ENCODE measurements around the gene RALY. TPM values are rescaled to one million over a fixed set of nuclear protein-coding genes. Genes with fewer than 3 reads are reported as not detected.
"Not testable (repeated sequence)": the region's sequence is repeated elsewhere in the genome, so short reads cannot be mapped to it uniquely, and the experiment has no call there.

RALY gene
- total RNA-seq, 1 donor from 2014 or later, result 102 TPM

DNA sequence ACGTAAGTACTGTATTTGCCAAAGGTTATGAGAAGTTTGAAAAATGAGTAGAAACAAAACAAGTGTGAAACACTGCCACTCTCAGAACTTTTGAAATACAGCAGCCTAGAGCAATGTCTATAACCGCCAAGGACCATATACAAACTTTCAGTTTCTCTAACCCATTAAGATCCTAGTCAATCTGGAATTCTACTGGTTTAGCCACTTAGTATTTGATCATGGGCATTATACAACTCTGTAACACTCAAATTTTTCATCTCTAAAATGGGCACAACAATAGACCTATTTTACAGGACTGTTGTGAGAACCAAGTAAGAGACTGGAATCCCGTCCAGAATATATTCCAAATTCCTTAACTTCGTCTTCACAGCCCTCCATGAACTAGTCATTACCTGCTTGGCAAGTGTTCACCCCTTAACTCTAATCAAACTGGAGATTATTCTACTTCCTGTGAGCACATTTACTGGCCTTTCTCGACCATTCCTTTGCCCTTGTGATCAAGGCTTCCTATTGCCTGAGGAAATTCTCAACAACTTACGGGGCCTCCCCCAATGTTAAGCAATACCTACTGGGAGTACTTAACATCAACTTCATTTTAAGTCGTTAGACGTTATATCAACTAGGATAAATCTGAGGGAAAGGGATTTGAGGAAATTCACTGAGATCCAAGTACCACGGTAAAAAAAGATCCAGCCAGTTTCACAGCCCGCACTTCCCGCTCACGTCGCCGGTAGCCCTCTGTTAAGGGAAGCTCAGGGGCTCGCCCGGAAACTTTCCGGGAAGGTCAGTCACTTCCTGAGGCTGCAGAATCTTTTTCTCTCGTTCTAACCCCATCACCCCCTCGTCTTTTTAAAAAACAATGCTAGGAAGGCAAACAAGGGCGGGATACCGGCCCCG, 117.3 kb downstream of the RALY start:
- no peak for ATAC-seq
- intact Hi-C loops (cut with DNase I), result no loop called here
- DNase-seq (ENCODE audit: missing footprints), result no peak

DNA sequence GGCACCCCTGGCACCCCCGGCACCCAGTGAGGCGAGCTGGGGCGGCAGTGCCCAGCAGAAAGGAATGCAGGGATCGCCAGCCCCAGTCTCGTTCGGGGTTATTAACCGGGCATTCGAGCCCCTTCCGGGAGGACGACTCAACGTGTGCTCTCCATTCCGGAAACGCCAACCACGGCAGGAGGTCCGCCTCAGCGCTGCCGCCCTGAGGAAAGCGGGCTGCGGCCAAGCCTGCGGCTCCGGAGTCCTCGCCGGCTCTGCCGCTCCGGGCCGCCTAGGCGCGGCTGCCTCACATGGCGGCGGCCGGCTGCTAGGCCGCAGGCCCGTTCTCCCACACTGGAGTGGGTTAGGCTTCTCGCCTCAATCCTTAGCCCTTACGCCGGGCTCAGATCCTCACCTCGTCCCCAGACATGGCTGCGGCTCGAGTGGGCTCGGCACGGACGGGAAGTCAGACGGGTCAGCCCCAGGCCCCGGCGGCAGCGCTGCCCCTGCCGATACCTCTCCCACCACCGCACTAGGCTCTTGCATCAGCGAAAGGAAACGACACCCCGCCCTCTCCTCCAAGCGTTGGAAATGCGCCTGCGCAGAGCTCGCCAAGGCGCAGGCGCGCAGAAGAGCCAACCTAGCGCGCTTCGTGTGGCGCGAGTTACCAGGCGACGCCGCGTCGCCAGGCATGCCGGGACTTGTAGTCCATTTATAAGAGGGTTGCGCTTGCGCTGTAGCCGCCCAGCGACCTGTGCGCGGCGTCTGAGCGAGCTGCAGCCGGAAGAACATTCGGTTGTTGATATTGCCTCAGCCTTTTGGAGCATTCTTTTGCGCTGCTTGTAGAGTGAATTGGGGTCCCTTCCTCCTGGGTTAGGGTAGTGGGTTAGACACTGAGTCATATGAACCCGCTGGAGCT, 118.2 kb downstream of the RALY start, which contains the start of gene EIF2S2:
TSS of gene EIF2S2 (minus strand) at position 542 of the 898 bp plus-strand sequence. CDS start at position 409, 133 bp downstream.
- intact Hi-C loops (cut with DNase I), result no loop called here
- DNase-seq (ENCODE audit: missing footprints), result peak; percentile 99
- ATAC-seq, result peak; percentile 99

DNA sequence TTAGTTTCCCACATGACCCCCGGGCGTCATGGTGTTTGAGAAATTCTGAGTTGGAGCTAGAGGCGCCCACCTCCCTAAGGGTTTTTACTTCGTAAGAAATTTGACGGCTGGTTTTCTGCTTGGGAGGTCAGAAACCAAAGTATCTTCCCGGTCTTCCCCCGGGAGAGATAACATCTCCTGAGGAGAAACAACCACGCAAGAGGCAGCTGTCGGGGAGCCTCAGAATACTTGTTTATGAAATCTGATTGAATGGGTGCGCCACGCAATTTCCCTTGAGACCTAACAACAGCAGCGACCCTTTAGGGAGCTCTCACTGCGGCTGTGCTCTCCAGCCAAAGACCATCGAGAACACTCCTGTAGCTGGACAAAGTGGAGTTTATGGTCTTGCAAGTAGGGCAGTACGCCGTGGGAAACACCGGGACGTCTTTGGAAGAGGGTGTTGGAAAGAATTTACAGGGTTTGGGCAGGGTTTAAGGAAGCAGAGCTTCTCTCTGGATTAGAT, 118.9 kb downstream of the RALY start:
- ATAC-seq (peak; percentile 1), DNase-seq (ENCODE audit: missing footprints) (no peak)
- intact Hi-C loops (cut with DNase I), result no loop called here

DNA sequence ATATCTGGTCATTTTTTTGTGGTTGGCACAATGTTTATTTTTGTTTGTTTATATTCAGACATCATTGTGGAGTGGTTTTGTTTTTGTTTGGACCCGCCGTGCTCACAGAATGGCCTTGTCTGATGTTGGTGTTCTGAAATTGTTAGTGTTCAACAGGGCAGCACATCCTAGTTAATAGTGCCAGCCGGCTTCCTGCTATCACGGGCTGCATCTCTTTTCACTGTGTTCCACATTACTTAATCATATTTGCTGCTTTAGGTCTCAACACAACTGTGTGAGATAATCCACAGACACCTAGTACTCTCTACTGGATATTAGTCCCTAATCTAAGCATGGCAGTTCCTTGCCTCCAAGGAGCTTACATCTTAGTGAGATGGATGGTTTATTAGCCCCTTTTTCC, 121.1 kb downstream of the RALY start:
- DNase-seq (ENCODE audit: missing footprints) (no peak), ATAC-seq (no peak)
- intact Hi-C loops (cut with DNase I), result no loop called here

DNA sequence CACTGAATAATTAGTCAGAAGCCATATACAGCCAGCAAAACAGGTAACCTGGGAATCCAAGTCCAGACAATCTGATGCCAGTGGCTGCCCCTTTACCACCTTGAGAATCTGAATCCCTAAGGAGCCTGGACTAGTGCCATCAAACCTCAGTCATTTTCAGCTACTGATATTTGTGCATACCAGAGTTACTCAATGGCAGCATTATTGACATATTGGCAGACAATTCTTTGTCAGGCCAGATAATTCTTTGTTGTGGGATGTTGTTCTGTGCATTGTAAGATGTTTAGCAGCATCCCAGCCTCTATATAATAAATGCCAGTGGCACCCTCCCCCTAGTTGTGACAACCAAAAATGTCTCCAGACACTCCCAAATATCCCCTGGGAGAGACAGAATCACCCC, 121.5 kb downstream of the RALY start:
- DNase-seq (ENCODE audit: missing footprints) (no peak), ATAC-seq (no peak)
- intact Hi-C loops (cut with DNase I), result no loop called here

DNA sequence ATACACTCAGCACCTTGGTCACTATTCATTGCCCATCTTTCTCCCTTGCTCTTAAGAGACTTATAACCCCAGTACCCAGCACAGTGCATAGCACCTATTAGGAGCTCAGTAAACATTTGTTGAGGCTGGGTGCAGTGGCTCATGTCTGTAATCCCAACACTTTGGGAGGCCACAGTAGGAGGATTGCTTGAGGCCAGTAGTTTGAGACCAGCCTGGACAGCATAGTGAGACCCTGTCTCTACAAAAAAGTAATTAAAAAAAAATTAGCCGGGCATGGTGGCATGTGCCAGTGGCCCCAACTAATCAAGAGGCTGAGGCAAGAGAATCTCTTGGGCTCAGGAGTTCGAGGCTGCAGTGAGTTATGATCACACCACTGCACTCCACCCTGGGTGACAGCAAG, 126.5 kb downstream of the RALY start:
- ATAC-seq, result no peak
- intact Hi-C loops (cut with DNase I), result no loop called here
- no peak for DNase-seq (ENCODE audit: missing footprints)

DNA sequence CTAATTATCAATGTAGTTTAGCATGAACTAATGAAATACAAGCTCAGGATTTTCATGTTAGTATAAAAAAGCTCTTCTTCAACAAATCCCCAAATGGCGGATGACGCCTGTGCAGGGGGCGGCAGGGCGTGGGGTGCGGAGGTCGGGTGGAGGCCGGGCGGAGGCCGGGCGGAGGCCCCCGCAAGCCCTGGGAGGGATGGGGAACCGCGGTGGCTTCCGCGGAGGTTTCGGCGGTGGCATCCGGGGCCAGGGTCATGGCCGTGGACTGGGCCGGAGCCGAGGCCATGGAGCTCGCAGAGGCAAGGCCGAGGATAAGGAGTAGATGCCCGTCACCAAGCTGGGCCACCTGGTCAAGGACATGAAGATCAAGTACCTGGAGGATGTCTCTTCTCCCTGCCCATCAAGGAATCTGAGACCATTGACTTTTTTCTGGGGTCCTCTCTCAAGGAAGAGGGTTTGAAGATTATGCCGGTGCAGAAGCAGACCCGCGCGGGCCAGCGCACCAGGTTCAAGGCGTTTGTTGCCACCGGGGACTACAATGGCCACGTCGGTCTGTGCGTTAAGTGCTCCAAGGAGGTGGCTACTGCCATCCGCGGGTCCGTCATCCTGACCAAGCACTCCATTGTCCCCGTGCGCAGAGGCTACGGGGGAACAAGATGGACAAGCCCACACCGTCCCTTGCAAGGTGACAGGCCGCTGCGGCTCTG, 128.7 kb downstream of the RALY start:
- intact Hi-C loops (cut with DNase I), result no loop called here
- DNase-seq (ENCODE audit: missing footprints) (no peak), ATAC-seq (no peak)

DNA sequence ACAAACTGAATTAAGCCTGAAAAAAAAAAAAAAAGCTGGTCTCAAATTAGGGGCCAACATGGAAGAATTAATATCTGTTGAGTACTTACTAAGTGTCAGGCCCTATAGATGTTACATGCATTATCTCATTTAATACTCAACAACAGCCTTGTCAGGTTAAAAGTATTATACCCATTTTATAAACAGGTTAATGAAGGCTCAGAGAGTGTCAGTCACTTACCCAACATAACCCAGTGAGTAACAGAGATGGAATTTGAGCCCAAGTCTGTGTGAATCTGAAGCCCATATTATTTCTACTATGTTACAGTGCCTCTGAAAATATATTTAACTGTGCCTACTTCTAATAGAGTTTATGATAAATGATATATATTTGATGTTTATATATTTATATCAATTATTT, 129.6 kb downstream of the RALY start:
- ATAC-seq (no peak), DNase-seq (ENCODE audit: missing footprints) (no peak)
- intact Hi-C loops (cut with DNase I), result no loop called here

DNA sequence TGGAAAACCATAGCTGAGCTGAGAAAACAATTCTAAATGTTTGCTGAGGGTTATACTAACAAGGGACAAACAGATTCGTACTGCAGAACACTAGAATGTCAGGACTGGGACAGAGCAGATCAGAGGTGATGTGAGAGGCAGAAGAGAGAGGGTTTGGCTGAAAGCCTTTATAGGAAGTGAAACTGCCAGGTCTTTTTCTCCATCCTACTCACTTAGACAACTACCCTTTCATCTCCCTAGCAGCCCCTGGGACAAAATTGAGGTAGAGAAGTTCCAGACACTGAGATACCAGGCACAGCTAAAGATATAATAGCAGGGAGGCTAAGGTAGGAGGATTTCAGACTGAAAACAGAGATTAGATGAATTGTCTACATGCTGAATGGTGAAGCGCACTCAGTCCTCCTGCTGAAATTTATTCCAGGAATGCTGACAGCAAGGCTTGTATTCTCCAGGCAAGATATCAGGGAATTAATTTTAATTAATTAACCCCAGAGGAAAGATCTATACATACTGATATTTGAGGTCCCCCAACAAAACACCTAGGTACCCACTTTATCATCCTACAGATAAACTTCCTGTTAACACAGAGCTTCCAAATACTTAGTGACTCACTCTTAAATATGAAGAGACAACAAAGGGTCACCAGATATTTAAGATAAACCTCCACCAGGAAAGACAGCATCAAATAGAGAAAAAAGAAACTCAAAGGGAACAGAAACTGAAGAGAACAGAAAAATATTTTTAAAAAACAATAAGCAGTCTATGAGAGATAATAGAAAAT, 130.9 kb downstream of the RALY start:
- DNase-seq (ENCODE audit: missing footprints) (no peak), ATAC-seq (no peak)
- intact Hi-C loops (cut with DNase I), result no loop called here

DNA sequence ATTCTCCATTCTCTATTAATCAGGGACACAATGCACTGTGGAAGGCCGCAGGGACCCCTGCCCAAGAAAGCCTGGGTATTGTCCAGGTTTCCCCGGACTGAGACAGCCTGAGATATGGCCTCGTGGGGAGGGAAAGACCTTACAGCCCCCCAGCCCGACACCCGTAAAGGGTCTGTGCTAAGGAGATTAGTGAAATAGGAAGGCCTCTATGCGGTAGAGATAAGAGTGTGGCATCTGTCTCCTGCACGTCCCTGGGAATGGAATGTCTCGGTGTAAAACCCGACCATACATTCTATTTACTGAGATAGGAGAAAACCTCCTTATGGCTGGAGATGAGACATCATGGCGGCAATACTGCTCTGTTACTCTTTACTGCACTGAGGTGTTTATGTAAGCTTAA, 134.1 kb downstream of the RALY start:
- ATAC-seq, result no peak
- intact Hi-C loops (cut with DNase I), result no loop called here
- no peak for DNase-seq (ENCODE audit: missing footprints)

DNA sequence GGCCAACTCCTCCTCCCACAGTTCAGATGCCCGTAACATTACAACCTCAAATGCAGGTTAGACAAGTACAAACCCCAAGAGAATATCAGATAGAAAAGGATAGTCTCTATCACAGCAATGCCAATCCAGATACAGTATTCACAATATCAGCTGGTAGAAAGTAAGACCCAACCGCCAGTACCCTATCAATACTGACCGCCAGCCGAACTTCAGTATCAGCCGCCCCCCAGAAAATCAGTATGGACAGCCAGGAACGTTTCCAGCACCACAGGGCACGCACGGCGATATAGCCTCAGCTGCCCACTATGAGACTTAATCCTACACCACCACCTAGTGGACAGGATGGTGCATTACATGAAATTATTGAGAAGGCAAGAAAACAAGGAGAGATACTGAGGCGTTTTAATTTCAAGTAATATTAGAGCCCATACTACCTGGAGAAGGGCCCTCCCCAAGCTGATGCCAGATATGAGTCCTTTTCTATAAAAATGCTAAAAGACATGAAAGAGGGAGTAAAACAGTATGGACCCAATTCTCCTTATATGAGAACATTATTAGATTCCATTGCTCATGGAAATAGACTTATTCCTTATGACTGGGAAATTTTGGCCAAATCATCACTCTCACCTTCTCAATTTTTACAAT, 135.9 kb downstream of the RALY start:
- intact Hi-C loops (cut with DNase I), result loop anchor here (1.0 kb wide), 2 partner anchors 196 to 267 kb away; no protein-coding TSS in a partner anchor
- ATAC-seq (peak; percentile 80), DNase-seq (ENCODE audit: missing footprints) (peak; percentile 70)

DNA sequence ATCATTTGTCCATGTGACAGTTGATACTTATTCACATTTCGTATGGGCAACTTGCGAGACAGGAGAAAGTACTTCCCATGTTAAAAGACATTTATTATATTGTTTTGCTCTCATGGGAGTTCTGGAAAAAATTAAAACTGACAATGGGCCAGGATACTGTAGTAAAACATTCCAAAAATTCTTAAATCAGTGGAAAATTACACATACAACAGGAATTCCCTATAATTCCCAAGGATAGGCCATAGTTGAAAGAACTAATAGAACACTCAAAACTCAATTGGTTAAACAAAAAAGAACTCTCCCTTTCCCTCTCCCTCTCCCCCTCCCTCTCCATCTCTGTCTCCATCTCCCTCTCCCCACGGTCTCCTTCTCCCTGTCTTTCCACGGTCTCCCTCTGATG, 137.8 kb downstream of the RALY start:
- DNase-seq (ENCODE audit: missing footprints) (no peak), ATAC-seq (no peak)
- intact Hi-C loops (cut with DNase I), result no loop called here

DNA sequence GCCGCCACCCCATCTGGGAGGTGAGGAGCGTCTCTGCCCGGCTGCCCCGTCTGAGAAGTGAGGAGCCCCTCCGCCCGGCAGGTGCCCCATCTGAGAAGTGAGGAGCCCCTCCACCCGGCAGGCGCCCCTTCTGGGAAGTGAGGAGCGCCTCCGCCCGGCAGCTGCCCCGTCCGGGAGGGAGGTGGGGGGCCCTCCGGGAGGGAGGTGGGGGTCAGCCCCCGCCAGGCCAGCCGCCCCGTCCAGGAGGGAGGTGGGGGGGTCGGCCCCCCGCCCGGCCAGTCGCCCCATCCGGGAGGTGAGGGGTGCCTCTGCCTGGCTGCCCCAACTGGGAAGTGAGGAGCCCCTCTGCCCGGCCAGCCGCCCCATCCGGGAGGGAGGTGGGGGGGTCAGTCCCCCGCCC, 138.8 kb downstream of the RALY start:
- ATAC-seq; DNase-seq (ENCODE audit: missing footprints); intact Hi-C loops (cut with DNase I): not testable (repeated sequence)

DNA sequence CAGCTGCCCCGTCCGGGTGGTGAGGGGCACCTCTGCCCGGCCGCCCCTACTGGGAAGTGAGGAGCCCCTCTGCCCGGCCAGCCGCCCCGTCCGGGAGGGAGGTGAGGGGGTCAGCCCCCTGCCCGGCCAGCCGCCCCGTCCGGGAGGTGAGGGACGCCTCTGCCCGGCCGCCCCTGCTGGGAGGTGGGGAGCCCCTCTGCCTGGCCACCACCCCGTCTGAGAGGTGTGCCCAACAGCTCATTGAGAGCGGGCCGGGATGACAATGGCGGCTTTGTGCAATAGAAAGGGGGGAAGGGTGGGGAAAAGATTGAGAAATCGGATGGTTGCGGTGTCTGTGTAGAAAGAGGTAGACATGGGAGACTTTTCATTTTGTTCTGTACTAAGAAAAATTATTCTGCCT, 139.2 kb downstream of the RALY start:
- ATAC-seq; DNase-seq (ENCODE audit: missing footprints); intact Hi-C loops (cut with DNase I): not testable (repeated sequence)

DNA sequence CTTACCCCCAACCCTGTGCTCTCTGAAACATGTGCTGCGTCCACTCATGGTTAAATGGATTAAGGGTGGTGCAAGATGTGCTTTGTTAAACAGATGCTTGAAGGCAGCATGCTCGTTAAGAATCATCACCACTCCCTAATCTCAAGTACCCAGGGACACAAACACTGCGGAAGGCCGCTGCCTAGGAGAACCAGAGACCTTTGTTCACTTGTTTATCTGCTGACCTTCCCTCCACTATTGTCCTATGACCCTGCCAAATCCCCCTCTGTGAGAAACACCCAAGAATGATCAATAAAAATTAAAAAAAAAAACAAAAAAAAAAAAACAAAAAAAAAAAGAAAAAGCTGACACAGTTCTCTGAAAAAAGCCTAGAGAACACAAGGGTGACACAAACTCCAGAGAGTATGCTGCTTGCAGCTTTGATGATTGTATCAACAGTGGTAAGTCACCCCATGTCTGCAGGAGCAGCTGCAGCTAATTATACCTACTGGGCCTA, 139.7 kb downstream of the RALY start:
- DNase-seq (ENCODE audit: missing footprints); ATAC-seq; intact Hi-C loops (cut with DNase I): not testable (repeated sequence)
